Right ventricle myocardium inferior (tissue), 1 donor: ENCODE data around the gene HNRNPA2B1. TPM values are rescaled to one million over a fixed set of nuclear protein-coding genes. Genes with fewer than 3 reads are reported as not detected.
"Not testable (repeated sequence)": the region's sequence is repeated elsewhere in the genome, so short reads cannot be mapped to it uniquely, and the experiment has no call there.

ENCODE experiments used
- ATAC-seq: fragments of 200-7000 bp; cut with Tn5 transposase; one replicate; pipeline ENCODE4 v1.9.1; 2020; ENCODE audit warnings: mild to moderate bottlenecking, moderate library complexity
- DNase-seq: peaks from one replicate; pipeline ENCODE4 v3.0.0; 2021; ENCODE audit errors: missing footprints
- intact Hi-C: fragments of 100-400 bp; cut with DNase I; formaldehyde crosslinking; loops from one replicate; pipeline ENCODE4 v1.11.0; 2022
- total RNA-seq: library from RNA; stranded (reverse); fragmentation: NEBNext Ultra II Directional; extraction: Animal tissue kit (Norgen Biotek cat#: 25700); gene quantifications from one replicate; pipeline ENCODE4 v1.2.1, GENCODE V29; 2021
- donor health status: DM: no; HTN: yes; CAD: no; lungs with severe emphysema.

HNRNPA2B1 gene
- total RNA-seq, 1 donor from 2014 or later = 396 TPM

GRCh38 chr7:26153241-26153822 is 47.2 kb downstream of the HNRNPA2B1 start:
- DNase-seq (no peak), ATAC-seq (no peak)
- intact Hi-C loops = no loop called here

GRCh38 chr7:26152782-26153240 is 47.7 kb downstream of the HNRNPA2B1 start:
- DNase-seq, intact Hi-C loops, ATAC-seq: not testable (repeated sequence)

- intact Hi-C loops = no loop called here
- ATAC-seq (peak; percentile 78), DNase-seq (peak; percentile 91)
These were observed 48.4 kb downstream of the HNRNPA2B1 start, which contains the start of gene NFE2L3 for GRCh38 chr7:26151953-26152781. NFE2L3 (plus strand) TSS chr7:26152198; CDS start chr7:26152499, 301 bp downstream.

GRCh38 chr7:26151650-26151952 is 48.9 kb downstream of the HNRNPA2B1 start:
- ATAC-seq = no peak
- DNase-seq = no peak
- intact Hi-C loops = no loop called here

DNA sequence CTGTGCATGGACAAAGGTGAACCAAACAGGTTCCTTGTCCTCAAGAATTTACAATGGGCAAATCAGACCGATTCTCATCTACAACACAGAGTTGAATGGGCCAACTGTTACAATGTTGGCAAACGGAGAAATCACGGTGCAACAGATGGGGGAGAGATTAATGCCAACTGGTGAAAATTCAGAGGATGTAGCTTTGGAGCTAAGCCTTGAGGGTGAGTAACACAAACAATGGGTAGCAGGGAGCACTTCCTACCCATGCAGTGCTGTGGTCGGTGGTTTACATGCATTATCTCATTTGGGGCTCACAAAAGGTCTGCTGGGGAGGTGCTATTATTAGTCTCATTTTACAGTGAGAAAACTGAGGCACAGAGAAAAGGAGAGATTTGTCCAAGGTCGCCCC is 49.5 kb downstream of the HNRNPA2B1 start:
- ATAC-seq (no peak), DNase-seq (no peak)
- intact Hi-C loops = no loop called here

DNA sequence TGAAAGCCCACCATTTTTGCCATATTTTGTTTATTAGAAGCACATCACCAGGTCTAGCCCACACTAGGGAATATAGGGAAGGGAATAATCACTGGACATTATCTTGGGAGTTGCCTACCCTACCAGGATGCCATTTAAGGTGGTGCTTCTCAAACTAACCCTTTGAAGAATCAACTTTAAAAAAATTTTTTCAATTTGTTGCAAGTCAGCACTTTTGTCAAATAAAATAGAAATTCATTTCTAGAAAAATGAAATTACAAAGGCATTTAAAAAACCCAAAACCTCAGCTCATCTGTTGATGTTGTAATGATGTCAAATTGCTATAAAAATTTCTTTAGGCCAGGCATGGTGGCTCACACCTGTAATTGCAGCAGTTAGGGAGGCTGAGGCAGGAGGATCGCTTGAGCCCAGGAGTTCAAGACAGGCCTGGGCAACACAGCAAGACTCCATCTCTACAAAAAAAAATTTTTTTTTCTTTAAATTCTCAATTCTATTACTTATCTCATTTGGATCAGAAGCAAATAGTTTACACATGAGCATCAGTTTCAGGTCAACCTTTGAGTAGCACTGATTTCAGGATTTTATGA is 51.1 kb downstream of the HNRNPA2B1 start:
- ATAC-seq (no peak), DNase-seq (no peak)
- intact Hi-C loops = no loop called here

DNA sequence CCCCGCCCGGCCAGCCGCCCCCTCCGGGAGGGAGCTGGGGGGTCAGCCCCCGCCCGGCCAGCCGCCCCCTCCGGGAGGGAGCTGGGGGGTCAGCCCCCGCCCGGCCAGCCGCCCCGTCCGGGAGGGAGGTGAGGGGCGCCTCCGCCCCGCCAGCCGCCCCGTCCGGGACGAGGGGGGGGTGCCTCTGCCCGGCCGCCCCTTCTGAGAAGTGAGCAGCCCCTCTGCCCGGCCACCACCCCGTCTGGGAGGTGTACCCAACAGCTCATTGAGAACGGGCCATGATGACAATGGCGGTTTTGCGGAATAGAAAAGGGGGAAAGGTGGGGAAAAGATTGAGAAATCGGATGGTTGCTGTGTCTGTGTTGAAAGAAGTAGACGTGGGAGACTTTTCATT is 52.2 kb downstream of the HNRNPA2B1 start:
- ATAC-seq, intact Hi-C loops, DNase-seq: not testable (repeated sequence)

DNA sequence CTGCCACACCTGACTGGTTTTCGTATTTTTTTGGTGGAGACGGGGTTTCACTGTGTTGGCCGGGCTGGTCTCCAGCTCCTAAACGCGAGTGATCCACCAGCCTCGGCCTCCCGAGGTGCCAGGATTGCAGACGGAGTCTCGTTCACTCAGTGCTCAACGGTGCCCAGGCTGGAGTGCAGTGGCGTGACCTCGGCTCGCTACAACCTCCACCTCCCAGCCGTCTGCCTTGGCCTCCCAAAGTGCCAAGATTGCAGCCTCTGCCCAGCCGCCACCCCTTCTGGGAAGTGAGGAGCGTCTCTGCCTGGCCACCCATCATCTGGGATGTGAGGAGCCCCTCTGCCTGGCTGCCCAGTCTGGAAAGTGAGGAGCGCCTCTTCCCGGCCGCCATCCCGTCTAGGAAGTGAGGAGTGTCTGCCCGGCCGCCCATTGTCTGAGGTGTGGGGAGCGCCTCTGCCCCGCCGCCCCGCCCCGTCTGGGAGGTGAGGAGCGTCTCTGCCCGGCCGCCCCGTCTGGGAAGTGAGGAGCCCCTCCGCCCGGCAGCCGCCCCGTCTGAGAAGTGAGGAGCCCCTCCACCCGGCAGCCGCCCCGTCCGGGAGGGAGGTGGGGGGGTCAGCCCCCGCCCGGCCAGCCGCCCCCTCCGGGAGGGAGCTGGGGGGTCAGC is 52.8 kb downstream of the HNRNPA2B1 start:
- ATAC-seq, DNase-seq, intact Hi-C loops: not testable (repeated sequence)

GRCh38 chr7:26147030-26147429 is 53.5 kb downstream of the HNRNPA2B1 start:
- no peak for DNase-seq
- no peak for ATAC-seq
- intact Hi-C loops = no loop called here

- intact Hi-C loops = no loop called here
- ATAC-seq (no peak), DNase-seq (no peak)
These were observed 55.3 kb downstream of the HNRNPA2B1 start for GRCh38 chr7:26145238-26145637.

DNA sequence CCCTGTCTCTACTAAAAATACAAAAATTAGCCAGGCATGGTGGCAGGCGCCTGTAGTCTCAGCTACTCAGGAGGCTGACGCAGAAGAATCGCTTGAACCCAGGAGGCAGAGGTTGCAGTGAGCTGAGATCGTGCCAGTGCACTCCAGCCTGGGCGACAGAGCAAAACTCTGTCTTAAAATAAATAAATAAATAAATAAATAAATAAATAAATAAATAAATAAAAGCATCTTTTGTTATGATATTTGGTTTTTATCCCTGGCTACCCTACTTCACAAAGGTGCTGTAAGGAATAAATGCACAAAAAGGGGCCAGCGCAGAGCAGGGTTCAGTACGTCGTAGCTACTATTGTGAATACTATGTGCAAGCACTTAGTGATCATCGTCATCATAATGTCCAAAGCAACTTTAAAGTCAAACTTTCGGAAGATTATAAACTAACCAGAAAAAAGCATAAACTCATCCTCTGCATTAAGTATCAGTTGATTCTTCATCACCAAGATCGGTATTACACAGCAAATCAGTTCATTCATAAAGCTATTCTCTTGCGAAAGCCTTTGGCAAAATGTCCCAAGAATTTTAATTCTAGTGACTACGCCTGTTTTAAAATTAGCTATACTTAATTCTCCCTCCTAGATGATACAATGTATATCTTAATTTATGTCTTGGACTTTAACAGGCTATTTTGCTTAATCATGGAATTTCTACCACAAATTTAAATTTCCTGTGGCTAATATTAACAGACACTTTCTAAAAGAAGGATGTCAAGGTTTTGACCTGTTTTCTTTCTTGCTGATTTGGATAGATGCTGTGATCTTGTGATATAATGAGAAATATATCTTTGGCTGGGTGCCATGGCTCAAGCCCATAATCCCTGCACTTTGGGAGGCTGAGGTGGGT is 56.1 kb downstream of the HNRNPA2B1 start:
- DNase-seq (no peak), ATAC-seq (no peak)
- intact Hi-C loops = no loop called here

DNA sequence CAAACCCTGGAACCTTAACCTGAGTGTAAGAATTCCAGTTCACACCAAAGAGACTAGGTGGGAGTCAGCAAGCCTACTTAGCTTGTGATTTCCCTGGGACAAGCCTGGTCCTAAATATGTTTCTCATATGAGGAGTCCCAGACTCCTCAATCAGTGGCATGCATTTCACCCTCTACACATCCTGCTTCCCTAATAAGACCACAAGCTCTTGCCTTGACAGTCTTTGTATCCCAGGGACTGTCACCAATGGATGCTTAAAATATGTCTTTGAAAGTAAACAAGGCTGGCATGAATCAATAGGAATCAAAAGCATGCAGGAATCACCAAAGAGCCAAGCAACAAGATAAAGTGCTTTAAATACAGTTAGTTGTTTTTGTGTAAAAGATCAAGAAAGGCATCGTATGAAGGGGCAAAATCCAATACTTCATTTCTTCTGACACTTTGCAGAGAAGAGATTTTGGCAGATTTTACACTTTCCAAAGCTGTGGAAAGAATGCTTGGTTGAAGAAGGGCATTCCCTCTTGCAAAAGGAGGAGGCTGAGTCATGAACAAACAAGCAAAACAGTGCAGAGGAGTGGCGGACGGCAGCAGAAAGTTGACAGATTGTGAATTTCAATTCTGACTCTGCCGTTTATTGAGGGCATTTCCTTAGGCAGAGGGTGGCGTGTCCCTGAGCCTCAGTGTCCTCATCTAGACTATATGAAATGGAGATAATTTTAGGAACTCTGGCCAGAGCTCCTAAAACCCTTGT is 57.1 kb downstream of the HNRNPA2B1 start:
- DNase-seq (no peak), ATAC-seq (no peak)
- intact Hi-C loops = no loop called here

GRCh38 chr7:26141077-26141476 is 59.5 kb downstream of the HNRNPA2B1 start:
- intact Hi-C loops = no loop called here
- DNase-seq = no peak
- no peak for ATAC-seq

DNA sequence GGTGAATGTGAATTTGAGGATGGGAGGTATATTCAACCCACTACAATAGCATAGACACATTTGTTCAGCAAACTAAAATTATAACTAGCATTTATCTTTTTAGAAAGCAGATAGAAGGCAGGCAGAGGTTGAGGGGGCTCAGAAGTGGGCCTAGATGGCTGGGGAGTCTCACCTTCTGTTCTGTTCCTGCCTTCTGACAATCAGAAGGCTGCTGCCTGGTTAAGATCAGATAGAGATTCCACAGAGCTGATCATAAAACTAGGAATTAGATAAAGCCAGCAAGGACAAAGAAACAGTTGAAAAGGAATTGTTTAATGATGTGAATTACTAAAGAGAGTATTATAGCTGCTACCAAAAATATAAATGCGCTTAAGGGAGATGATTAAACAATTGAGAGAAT is 60.2 kb downstream of the HNRNPA2B1 start:
- intact Hi-C loops = no loop called here
- DNase-seq = no peak
- ATAC-seq = no peak
